ENCODE measurements around the gene ATOSA. TPM values are rescaled to one million over a fixed set of nuclear protein-coding genes. Genes with fewer than 3 reads are reported as not detected.
A peak's percentile ranks its signal among the peaks of the same experiment; 100 is the strongest.

Gene ATOSA
- total RNA-seq, 1 experiment from 2014 or later: 13.2 TPM

DNA sequence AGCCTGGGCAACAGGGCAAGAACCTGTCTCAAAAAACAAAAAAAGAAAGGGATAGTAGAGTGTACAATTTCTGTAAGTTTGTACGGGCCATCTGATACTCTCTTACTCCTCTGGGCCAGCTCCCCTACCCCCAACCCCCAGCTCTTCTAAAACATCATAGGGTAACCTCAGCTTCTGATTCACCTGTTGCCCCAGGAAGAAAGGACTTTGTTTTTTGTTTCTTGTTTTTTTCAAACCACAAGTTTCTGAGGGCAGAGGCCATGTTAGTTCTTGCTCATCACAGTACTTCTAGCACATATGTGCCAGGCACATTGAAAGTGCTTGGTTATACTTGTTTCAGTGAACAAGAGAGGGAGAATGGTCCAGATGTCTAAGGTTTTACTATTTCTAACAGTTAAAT lies 20.2 kb downstream of the ATOSA start:
- Mint-ChIP-seq H3K36me3 (peaks cover 4% of the 10 kb centered on the region), H3K27ac (no peak overlapping the region), H3K4me3 (no peak overlapping the region), H3K27me3 (ENCODE audit: low read depth) (no peaks in the 10 kb centered on the region), H3K4me1 (peaks cover 5% of the 10 kb centered on the region), H3K9me3 (no peaks in the 10 kb centered on the region)
- DNase-seq (ENCODE audit: low spot score): no peak
- CTCF ChIA-PET: no interaction called here
- TF ChIP-seq ZBTB21 (CRISPR knock-in tag; IDR thresholded peaks at IDR 0.05; ENCODE audit: borderline replicate concordance) (no peak), RELA (CRISPR knock-in tag; IDR thresholded peaks at IDR 0.05; ENCODE audit: borderline replicate concordance) (no peak), ZNF263 (CRISPR knock-in tag; IDR thresholded peaks at IDR 0.05; ENCODE audit: low read depth) (no peak)
- POLR2A ChIA-PET: no interaction called here
- no peak for ATAC-seq

DNA sequence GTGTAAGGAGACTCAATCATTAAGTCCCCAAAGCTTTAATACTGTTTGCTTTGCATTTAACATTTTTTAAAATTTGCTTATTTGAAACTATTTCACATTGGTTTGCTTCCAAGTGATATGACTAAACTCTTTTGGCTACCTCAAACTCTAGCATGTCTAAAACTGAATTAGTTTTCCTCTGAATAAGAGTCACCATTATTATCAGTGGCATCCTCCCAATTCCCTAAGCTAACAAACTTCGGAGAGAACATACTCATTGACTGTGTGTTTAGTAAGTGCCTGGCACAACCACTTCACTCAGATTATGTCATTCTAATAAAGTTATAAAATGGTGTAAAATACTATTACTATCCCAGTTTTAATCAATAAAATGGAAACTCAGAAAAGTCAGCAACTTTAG lies 21.9 kb downstream of the ATOSA start:
- DNase-seq (ENCODE audit: low spot score): no peak
- Mint-ChIP-seq H3K27me3 (ENCODE audit: low read depth) (no peaks in the 10 kb centered on the region), H3K36me3 (no peaks in the 10 kb centered on the region), H3K27ac (no peak overlapping the region), H3K4me3 (no peak overlapping the region), H3K4me1 (no peaks in the 10 kb centered on the region), H3K9me3 (no peaks in the 10 kb centered on the region)
- no peak for ATAC-seq
- CTCF ChIA-PET: no interaction called here
- no peak for TF ChIP-seq GABPB1 (CRISPR knock-in tag; IDR thresholded peaks at IDR 0.05)
- TF ChIP-seq, protein P1, sequence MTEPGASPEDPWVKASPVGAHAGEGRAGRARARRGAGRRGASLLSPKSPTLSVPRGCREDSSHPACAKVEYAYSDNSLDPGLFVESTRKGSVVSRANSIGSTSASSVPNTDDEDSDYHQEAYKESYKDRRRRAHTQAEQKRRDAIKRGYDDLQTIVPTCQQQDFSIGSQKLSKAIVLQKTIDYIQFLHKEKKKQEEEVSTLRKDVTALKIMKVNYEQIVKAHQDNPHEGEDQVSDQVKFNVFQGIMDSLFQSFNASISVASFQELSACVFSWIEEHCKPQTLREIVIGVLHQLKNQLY (CRISPR knock-in tag; IDR thresholded peaks at IDR 0.05): no peak
- POLR2A ChIA-PET: no interaction called here

DNA sequence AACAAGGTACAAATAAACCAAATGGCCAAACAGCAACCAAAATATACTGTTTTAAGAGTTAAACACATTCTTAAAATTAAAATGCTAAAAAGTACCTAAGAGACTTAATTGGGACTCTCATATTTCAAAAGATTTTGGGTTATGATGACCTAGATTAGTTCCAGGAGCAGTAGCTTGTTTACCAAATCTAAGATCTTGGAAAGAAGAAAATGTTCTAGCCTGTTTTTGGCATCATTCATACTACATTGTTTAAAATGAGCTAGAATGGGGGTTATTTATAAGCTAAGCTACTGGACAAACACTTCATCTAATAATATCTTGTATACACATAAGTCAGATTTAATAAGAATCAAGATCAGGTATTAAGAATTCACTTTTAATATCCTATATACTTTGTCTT lies 22.8 kb downstream of the ATOSA start:
- peaks cover 7% of the 10 kb centered on the region for H3K4me1 Mint-ChIP-seq
- ChIA-PET POLR2A (no interaction called here), CTCF (no interaction called here)
- no peak overlapping the region for H3K27ac Mint-ChIP-seq
- no peaks in the 10 kb centered on the region for H3K9me3 Mint-ChIP-seq
- ATAC-seq (no peak), DNase-seq (ENCODE audit: low spot score) (no peak)
- H3K4me3 Mint-ChIP-seq: no peak overlapping the region
- H3K36me3 Mint-ChIP-seq: no peaks in the 10 kb centered on the region
- TF ChIP-seq, protein P2, sequence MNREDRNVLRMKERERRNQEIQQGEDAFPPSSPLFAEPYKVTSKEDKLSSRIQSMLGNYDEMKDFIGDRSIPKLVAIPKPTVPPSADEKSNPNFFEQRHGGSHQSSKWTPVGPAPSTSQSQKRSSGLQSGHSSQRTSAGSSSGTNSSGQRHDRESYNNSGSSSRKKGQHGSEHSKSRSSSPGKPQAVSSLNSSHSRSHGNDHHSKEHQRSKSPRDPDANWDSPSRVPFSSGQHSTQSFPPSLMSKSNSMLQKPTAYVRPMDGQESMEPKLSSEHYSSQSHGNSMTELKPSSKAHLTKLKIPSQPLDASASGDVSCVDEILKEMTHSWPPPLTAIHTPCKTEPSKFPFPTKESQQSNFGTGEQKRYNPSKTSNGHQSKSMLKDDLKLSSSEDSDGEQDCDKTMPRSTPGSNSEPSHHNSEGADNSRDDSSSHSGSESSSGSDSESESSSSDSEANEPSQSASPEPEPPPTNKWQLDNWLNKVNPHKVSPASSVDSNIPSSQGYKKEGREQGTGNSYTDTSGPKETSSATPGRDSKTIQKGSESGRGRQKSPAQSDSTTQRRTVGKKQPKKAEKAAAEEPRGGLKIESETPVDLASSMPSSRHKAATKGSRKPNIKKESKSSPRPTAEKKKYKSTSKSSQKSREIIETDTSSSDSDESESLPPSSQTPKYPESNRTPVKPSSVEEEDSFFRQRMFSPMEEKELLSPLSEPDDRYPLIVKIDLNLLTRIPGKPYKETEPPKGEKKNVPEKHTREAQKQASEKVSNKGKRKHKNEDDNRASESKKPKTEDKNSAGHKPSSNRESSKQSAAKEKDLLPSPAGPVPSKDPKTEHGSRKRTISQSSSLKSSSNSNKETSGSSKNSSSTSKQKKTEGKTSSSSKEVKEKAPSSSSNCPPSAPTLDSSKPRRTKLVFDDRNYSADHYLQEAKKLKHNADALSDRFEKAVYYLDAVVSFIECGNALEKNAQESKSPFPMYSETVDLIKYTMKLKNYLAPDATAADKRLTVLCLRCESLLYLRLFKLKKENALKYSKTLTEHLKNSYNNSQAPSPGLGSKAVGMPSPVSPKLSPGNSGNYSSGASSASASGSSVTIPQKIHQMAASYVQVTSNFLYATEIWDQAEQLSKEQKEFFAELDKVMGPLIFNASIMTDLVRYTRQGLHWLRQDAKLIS (CRISPR knock-in tag; IDR thresholded peaks at IDR 0.05; ENCODE audit: borderline replicate concordance): no peak
- TF ChIP-seq, protein P3, sequence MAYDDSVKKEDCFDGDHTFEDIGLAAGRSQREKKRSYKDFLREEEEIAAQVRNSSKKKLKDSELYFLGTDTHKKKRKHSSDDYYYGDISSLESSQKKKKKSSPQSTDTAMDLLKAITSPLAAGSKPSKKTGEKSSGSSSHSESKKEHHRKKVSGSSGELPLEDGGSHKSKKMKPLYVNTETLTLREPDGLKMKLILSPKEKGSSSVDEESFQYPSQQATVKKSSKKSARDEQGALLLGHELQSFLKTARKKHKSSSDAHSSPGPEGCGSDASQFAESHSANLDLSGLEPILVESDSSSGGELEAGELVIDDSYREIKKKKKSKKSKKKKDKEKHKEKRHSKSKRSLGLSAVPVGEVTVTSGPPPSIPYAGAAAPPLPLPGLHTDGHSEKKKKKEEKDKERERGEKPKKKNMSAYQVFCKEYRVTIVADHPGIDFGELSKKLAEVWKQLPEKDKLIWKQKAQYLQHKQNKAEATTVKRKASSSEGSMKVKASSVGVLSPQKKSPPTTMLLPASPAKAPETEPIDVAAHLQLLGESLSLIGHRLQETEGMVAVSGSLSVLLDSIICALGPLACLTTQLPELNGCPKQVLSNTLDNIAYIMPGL (CRISPR knock-in tag; IDR thresholded peaks at IDR 0.05): no peak
- H3K27me3 Mint-ChIP-seq (ENCODE audit: low read depth): no peaks in the 10 kb centered on the region

DNA sequence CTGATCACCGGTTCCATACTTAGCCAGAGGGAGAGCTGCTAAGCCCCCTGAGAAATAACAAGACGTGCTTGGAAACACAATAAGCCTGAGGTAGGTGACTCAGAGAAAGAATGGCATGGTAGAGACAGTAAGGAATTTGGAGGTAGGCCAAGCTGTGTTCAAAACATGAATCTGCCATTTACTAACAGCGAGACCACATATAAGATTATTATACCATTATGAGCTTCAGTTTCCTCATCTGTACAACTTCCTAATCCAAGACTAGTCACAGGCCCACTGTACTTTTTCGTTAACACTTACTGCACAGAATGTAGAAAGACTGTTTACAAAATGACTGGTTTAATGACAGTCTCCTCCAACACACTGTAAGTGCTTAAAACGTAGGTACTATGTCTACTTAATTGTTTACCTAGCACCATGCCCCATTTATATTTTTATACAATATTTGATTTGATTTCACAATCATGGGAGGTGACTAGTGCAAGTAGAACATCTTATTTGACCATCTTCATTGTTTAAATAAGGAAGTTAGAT lies 25.7 kb downstream of the ATOSA start:
- DNase-seq (ENCODE audit: low spot score): no peak
- ChIA-PET POLR2A (interaction anchor here (0.7 kb wide), 1 partner anchor 9 kb away, joined by 3 read pairs; no protein-coding TSS in a partner anchor), CTCF (no interaction called here)
- peaks cover 9% of the 10 kb centered on the region for H3K4me1 Mint-ChIP-seq
- H3K9me3 Mint-ChIP-seq: no peaks in the 10 kb centered on the region
- 0 out of 2 replicates have a peak overlapping the region, but pooled peaks have one; percentile 55 for H3K27ac Mint-ChIP-seq
- no peaks in the 10 kb centered on the region for H3K36me3 Mint-ChIP-seq
- H3K4me3 Mint-ChIP-seq: no peak overlapping the region
- ATAC-seq: no peak; the same call in 1 of the 2 replicates
- no peaks in the 10 kb centered on the region for H3K27me3 Mint-ChIP-seq (ENCODE audit: low read depth)
- TF ChIP-seq MXD4 (CRISPR knock-in tag; IDR thresholded peaks at IDR 0.05; ENCODE audit: borderline replicate concordance) (no peak), GRHL2 (CRISPR knock-in tag; IDR thresholded peaks at IDR 0.05; ENCODE audit: insufficient replicate concordance, severe bottlenecking) (no peak), TCF7 (CRISPR knock-in tag; IDR thresholded peaks at IDR 0.05; ENCODE audit: low read depth) (no peak), JAZF1 (CRISPR knock-in tag; IDR thresholded peaks at IDR 0.05) (no peak), FOXJ3 (CRISPR knock-in tag; IDR thresholded peaks at IDR 0.05; ENCODE audit: borderline replicate concordance) (no peak), TP53 (CRISPR knock-in tag; IDR thresholded peaks at IDR 0.05) (no peak), EMX1 (CRISPR knock-in tag; IDR thresholded peaks at IDR 0.05) (no peak), NR1H2 (CRISPR knock-in tag; IDR thresholded peaks at IDR 0.05) (no peak), ELF4 (CRISPR knock-in tag; IDR thresholded peaks at IDR 0.05; ENCODE audit: low read depth) (no peak), OVOL2 (CRISPR knock-in tag; IDR thresholded peaks at IDR 0.05; ENCODE audit: borderline replicate concordance) (no peak)
- TF ChIP-seq, protein P4, sequence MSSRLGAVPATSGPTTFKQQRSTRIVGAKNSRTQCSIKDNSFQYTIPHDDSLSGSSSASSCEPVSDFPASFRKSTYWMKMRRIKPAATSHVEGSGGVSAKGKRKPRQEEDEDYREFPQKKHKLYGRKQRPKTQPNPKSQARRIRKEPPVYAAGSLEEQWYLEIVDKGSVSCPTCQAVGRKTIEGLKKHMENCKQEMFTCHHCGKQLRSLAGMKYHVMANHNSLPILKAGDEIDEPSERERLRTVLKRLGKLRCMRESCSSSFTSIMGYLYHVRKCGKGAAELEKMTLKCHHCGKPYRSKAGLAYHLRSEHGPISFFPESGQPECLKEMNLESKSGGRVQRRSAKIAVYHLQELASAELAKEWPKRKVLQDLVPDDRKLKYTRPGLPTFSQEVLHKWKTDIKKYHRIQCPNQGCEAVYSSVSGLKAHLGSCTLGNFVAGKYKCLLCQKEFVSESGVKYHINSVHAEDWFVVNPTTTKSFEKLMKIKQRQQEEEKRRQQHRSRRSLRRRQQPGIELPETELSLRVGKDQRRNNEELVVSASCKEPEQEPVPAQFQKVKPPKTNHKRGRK (CRISPR knock-in tag; IDR thresholded peaks at IDR 0.05; ENCODE audit: borderline replicate concordance): no peak
- TF ChIP-seq, protein P5, sequence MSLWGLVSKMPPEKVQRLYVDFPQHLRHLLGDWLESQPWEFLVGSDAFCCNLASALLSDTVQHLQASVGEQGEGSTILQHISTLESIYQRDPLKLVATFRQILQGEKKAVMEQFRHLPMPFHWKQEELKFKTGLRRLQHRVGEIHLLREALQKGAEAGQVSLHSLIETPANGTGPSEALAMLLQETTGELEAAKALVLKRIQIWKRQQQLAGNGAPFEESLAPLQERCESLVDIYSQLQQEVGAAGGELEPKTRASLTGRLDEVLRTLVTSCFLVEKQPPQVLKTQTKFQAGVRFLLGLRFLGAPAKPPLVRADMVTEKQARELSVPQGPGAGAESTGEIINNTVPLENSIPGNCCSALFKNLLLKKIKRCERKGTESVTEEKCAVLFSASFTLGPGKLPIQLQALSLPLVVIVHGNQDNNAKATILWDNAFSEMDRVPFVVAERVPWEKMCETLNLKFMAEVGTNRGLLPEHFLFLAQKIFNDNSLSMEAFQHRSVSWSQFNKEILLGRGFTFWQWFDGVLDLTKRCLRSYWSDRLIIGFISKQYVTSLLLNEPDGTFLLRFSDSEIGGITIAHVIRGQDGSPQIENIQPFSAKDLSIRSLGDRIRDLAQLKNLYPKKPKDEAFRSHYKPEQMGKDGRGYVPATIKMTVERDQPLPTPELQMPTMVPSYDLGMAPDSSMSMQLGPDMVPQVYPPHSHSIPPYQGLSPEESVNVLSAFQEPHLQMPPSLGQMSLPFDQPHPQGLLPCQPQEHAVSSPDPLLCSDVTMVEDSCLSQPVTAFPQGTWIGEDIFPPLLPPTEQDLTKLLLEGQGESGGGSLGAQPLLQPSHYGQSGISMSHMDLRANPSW (CRISPR knock-in tag; conservative IDR thresholded peaks at IDR 0.05; ENCODE audit: low read depth): no peak
